HEK293 (cell line): ENCODE data around the gene MYH16.
"Not testable (repeated sequence)": the region's sequence is repeated elsewhere in the genome, so short reads cannot be mapped to it uniquely, and the experiment has no call there.

Source experiments
- CTCF ChIA-PET: fragments of 350-600 bp; formaldehyde crosslinking; extraction: SDS; loops from one replicate; lab custom pipeline; 2021; ENCODE audit warnings: antibody characterized with exemption; lab: Yijun Ruan, JAX
- POLR2A ChIA-PET: fragments of 300-600 bp; formaldehyde crosslinking; extraction: SDS; loops from one replicate; lab custom pipeline; 2020; ENCODE audit warnings: antibody characterized with exemption, inconsistent platforms; lab: Yijun Ruan, JAX
- H3K27ac ChIP-seq: fragments of 200-500 bp; sonication (Bioruptor generic); 2 replicates; pipeline ENCODE4 v1.5.1; 2014; ENCODE audit warnings: low read depth, low read length, control low read depth, inconsistent platforms; ENCODE audit errors: extremely low read depth
- H3K36me3 ChIP-seq, 2 experiments: fragments of 200-500 bp in 1 of 2; sonication (Bioruptor generic) in 1 of 2; 1 replicate in 1 of 2; 2 replicates in 1 of 2; pipeline ENCODE4 v1.5.1; 2014 to 2017; ENCODE audit warnings: inconsistent platforms in 2 of 2, low read length in 2 of 2; ENCODE audit not compliant: control insufficient read depth in 2 of 2, insufficient read depth in 1 of 2
- H3K4me1 ChIP-seq: fragments of 200-500 bp; sonication (Bioruptor generic); 2 replicates; pipeline ENCODE4 v1.5.1; 2014; ENCODE audit warnings: mild to moderate bottlenecking, low read length, inconsistent platforms; ENCODE audit not compliant: control insufficient read depth, insufficient read depth
- H3K4me3 ChIP-seq: 2 replicates; pipeline ENCODE4 v1.5.1; 2011; ENCODE audit warnings: low read depth, mild to moderate bottlenecking, control low read depth, low read length, moderate library complexity
- H3K9me3 ChIP-seq: fragments of 200-500 bp; sonication (Bioruptor generic); 2 replicates; pipeline ENCODE4 v1.5.1; 2014; ENCODE audit warnings: low read depth, low read length, inconsistent platforms; ENCODE audit not compliant: control insufficient read depth, insufficient read depth
- GFI1B ChIP-seq: fragments of 450-650 bp; formaldehyde crosslinking; IDR thresholded peaks from 2 replicates; pipeline ENCODE4 v1.5.1; 2016; ENCODE audit warnings: missing biosample characterization, missing genetic modification characterization
- IKZF3 ChIP-seq: fragments of 450-650 bp; IDR thresholded peaks from 2 replicates; pipeline ENCODE4 v1.5.0; 2018; ENCODE audit warnings: missing biosample characterization, mild to moderate bottlenecking, missing genetic modification characterization, moderate library complexity
- INSM2 ChIP-seq: fragments of 450-650 bp; formaldehyde crosslinking; IDR thresholded peaks from 2 replicates; pipeline ENCODE4 v1.5.1; 2016; ENCODE audit warnings: missing biosample characterization, missing genetic modification characterization
- KLF7 ChIP-seq: fragments of 450-650 bp; formaldehyde crosslinking; IDR thresholded peaks from 2 replicates; pipeline ENCODE4 v1.5.1; 2016; ENCODE audit warnings: missing biosample characterization, missing genetic modification characterization, borderline replicate concordance
- ZNF121 ChIP-seq: fragments of 450-650 bp; formaldehyde crosslinking; IDR thresholded peaks from 2 replicates; pipeline ENCODE4 v1.5.1; 2016; ENCODE audit warnings: missing biosample characterization, missing genetic modification characterization
- ZNF175 ChIP-seq: fragments of 450-650 bp; formaldehyde crosslinking; IDR thresholded peaks from 2 replicates; pipeline ENCODE4 v1.5.1; 2016; ENCODE audit warnings: missing biosample characterization, missing genetic modification characterization
- ZNF311 ChIP-seq: fragments of 450-650 bp; formaldehyde crosslinking; IDR thresholded peaks from 2 replicates; pipeline ENCODE4 v1.5.1; 2017; ENCODE audit warnings: missing biosample characterization, missing genetic modification characterization, borderline replicate concordance
- ZNF335 ChIP-seq: fragments of 450-650 bp; formaldehyde crosslinking; conservative IDR thresholded peaks from 2 replicates; pipeline ENCODE4 v1.5.1; 2016; ENCODE audit warnings: missing biosample characterization, missing genetic modification characterization
- ZNF354C ChIP-seq: fragments of 450-650 bp; formaldehyde crosslinking; IDR thresholded peaks from 2 replicates; pipeline ENCODE4 v1.5.1; 2016; ENCODE audit warnings: missing biosample characterization, missing genetic modification characterization, low read depth, borderline replicate concordance
- ZNF488 ChIP-seq: fragments of 450-650 bp; formaldehyde crosslinking; IDR thresholded peaks from 2 replicates; pipeline ENCODE4 v1.5.1; 2016; ENCODE audit warnings: missing biosample characterization, missing genetic modification characterization
- ZNF558 ChIP-seq: fragments of 450-650 bp; formaldehyde crosslinking; IDR thresholded peaks from 2 replicates; pipeline ENCODE4 v1.5.1; 2016; ENCODE audit warnings: missing biosample characterization, missing genetic modification characterization
- ZNF560 ChIP-seq: fragments of 450-650 bp; formaldehyde crosslinking; IDR thresholded peaks from 2 replicates; pipeline ENCODE4 v1.5.1; 2017; ENCODE audit warnings: missing biosample characterization, missing genetic modification characterization, borderline replicate concordance
- ZNF704 ChIP-seq: fragments of 450-650 bp; formaldehyde crosslinking; IDR thresholded peaks from 2 replicates; pipeline ENCODE4 v1.5.1; 2016; ENCODE audit warnings: missing biosample characterization, missing genetic modification characterization
- ZNF785 ChIP-seq: fragments of 450-650 bp; formaldehyde crosslinking; IDR thresholded peaks from 2 replicates; pipeline ENCODE4 v1.5.1; 2016; ENCODE audit warnings: missing biosample characterization, missing genetic modification characterization
- TF ChIP-seq, protein P1 (sequence below): fragments of 450-650 bp; formaldehyde crosslinking; IDR thresholded peaks from 2 replicates; pipeline ENCODE4 v1.5.1; 2016; ENCODE audit warnings: missing biosample characterization, missing genetic modification characterization, low read depth
- TF ChIP-seq, protein P2 (sequence below): fragments of 450-650 bp; formaldehyde crosslinking; IDR thresholded peaks from 2 replicates; pipeline ENCODE4 v1.5.1; 2016; ENCODE audit warnings: missing biosample characterization, missing genetic modification characterization
- TF ChIP-seq, protein P3 (sequence below): fragments of 450-650 bp; formaldehyde crosslinking; IDR thresholded peaks from 2 replicates; pipeline ENCODE4 v1.5.1; 2017; ENCODE audit warnings: missing biosample characterization, missing genetic modification characterization
- TF ChIP-seq, protein P4 (sequence below): fragments of 450-650 bp; formaldehyde crosslinking; IDR thresholded peaks from 2 replicates; pipeline ENCODE4 v1.5.1; 2016; ENCODE audit warnings: missing biosample characterization, missing genetic modification characterization
- TF ChIP-seq, protein P5 (sequence below): fragments of 450-650 bp; formaldehyde crosslinking; IDR thresholded peaks from 2 replicates; pipeline ENCODE4 v1.5.1; 2017; ENCODE audit warnings: missing biosample characterization, missing genetic modification characterization

Gene MYH16

DNA sequence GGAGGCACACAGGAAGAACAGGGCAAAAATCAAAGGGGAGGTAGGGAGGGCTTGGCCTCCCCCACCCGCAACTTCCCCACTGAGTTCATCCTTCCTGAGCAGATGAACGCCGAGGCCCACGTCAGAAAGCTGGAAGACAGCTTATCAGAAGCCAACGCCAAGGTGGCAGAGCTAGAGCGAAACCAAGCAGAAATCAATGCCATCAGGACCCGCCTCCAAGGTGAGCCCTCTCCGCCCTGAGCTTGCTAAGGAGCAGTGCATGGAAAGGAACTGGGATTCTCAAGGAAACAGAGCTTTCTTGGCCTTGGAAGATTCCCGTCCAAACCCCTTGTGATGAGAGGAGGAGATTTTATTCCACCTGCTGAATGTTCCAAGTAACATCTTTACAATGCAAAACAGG is 16.5 kb downstream of the MYH16 start (continued):
- TF ChIP-seq, protein P1, sequence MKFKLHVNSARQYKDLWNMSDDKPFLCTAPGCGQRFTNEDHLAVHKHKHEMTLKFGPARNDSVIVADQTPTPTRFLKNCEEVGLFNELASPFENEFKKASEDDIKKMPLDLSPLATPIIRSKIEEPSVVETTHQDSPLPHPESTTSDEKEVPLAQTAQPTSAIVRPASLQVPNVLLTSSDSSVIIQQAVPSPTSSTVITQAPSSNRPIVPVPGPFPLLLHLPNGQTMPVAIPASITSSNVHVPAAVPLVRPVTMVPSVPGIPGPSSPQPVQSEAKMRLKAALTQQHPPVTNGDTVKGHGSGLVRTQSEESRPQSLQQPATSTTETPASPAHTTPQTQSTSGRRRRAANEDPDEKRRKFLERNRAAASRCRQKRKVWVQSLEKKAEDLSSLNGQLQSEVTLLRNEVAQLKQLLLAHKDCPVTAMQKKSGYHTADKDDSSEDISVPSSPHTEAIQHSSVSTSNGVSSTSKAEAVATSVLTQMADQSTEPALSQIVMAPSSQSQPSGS (tag by site-specific recombination) = no peak
- TF ChIP-seq ZNF560 (tag by site-specific recombination) (no peak), ZNF175 (tag by site-specific recombination) (no peak), KLF7 (no peak), ZNF311 (tag by site-specific recombination) (no peak), ZNF488 (tag by site-specific recombination) (no peak)
- TF ChIP-seq, protein P2, sequence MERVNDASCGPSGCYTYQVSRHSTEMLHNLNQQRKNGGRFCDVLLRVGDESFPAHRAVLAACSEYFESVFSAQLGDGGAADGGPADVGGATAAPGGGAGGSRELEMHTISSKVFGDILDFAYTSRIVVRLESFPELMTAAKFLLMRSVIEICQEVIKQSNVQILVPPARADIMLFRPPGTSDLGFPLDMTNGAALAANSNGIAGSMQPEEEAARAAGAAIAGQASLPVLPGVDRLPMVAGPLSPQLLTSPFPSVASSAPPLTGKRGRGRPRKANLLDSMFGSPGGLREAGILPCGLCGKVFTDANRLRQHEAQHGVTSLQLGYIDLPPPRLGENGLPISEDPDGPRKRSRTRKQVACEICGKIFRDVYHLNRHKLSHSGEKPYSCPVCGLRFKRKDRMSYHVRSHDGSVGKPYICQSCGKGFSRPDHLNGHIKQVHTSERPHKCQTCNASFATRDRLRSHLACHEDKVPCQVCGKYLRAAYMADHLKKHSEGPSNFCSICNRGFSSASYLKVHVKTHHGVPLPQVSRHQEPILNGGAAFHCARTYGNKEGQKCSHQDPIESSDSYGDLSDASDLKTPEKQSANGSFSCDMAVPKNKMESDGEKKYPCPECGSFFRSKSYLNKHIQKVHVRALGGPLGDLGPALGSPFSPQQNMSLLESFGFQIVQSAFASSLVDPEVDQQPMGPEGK (tag by site-specific recombination) = no peak
- TF ChIP-seq, protein P3, sequence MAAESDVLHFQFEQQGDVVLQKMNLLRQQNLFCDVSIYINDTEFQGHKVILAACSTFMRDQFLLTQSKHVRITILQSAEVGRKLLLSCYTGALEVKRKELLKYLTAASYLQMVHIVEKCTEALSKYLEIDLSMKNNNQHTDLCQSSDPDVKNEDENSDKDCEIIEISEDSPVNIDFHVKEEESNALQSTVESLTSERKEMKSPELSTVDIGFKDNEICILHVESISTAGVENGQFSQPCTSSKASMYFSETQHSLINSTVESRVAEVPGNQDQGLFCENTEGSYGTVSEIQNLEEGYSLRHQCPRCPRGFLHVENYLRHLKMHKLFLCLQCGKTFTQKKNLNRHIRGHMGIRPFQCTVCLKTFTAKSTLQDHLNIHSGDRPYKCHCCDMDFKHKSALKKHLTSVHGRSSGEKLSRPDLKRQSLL (tag by site-specific recombination) = no peak

DNA sequence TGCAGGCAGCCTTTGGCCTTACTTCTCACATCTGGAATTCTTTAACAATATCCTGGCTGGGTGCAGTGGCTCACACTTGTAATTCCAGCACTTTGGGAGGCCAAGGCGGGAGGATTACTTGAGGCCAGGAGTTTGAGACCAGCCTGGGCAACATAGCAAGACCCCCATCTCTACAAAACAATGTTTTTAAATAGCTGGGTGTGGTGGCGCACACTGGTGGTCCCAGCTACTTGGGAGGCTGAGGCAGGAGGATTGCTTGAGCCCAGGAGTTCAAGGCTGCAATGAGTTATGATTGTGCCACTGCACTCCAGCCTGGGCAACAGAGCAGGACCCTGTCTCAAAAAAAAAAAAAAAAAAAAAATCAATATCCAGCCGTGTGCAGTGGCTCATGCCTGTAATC is 17.5 kb downstream of the MYH16 start:
- H3K27ac ChIP-seq, H3K4me3 ChIP-seq, H3K4me1 ChIP-seq, H3K9me3 ChIP-seq, CTCF ChIA-PET, H3K36me3 ChIP-seq, POLR2A ChIA-PET: not testable (repeated sequence)
- TF ChIP-seq ZNF121 (tag by site-specific recombination) = peak; percentile 56; the same call in 1 of the 2 replicates

DNA sequence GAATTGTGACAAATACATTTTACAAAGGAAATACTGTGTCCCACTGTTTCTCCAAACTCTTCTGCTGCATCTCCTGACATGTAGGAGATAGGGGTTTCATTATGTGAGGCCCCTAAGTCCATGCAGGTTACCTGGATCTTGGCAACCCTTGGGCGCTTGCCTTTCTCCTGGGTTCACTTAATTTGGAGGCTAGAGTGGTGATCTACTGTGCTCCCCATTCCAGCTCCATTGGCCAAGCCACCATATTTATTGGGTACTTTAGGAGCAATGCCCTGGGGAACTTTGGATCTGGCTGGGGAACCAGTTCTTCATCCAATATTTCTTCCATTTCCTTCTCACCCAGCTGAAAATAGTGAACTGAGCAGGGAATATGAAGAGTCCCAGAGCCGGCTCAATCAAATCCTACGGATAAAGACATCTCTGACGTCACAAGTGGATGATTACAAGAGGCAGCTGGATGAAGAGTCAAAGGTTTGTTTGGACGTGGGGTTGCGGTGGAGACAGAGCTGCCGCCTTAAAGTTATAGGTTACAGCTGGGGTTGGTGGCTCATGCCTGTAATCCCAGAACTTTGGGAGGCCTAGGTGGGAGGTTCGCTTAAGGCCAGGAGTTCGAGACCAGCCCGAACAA is 18.5 kb downstream of the MYH16 start:
- Histone ChIP-seq H3K4me3 (no peak overlapping the region), H3K36me3 (no peaks in the 10 kb centered on the region), H3K9me3 (no peaks in the 10 kb centered on the region), H3K27ac (no peak overlapping the region), H3K4me1 (no peaks in the 10 kb centered on the region)
- POLR2A ChIA-PET = no interaction called here
- CTCF ChIA-PET = interaction anchor here (2.3 kb wide), 1 partner anchor 22 kb away, joined by 10 read pairs; no protein-coding TSS in a partner anchor
- no peak for TF ChIP-seq IKZF3 (tag by site-specific recombination)
- no peak for TF ChIP-seq GFI1B (tag by site-specific recombination)
- TF ChIP-seq ZNF785 (tag by site-specific recombination) = no peak
- TF ChIP-seq, protein P4, sequence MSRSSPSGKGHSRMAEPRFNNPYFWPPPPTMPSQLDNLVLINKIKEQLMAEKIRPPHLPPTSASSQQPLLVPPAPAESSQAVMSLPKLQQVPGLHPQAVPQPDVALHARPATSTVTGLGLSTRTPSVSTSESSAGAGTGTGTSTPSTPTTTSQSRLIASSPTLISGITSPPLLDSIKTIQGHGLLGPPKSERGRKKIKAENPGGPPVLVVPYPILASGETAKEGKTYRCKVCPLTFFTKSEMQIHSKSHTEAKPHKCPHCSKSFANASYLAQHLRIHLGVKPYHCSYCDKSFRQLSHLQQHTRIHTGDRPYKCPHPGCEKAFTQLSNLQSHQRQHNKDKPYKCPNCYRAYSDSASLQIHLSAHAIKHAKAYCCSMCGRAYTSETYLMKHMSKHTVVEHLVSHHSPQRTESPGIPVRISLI (tag by site-specific recombination) = no peak
- TF ChIP-seq, protein P5, sequence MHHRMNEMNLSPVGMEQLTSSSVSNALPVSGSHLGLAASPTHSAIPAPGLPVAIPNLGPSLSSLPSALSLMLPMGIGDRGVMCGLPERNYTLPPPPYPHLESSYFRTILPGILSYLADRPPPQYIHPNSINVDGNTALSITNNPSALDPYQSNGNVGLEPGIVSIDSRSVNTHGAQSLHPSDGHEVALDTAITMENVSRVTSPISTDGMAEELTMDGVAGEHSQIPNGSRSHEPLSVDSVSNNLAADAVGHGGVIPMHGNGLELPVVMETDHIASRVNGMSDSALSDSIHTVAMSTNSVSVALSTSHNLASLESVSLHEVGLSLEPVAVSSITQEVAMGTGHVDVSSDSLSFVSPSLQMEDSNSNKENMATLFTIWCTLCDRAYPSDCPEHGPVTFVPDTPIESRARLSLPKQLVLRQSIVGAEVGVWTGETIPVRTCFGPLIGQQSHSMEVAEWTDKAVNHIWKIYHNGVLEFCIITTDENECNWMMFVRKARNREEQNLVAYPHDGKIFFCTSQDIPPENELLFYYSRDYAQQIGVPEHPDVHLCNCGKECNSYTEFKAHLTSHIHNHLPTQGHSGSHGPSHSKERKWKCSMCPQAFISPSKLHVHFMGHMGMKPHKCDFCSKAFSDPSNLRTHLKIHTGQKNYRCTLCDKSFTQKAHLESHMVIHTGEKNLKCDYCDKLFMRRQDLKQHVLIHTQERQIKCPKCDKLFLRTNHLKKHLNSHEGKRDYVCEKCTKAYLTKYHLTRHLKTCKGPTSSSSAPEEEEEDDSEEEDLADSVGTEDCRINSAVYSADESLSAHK = no peak
- no peak for TF ChIP-seq ZNF558 (tag by site-specific recombination)
- no peak for TF ChIP-seq ZNF335 (tag by site-specific recombination)
- TF ChIP-seq ZNF354C (tag by site-specific recombination) = no peak
- no peak for TF ChIP-seq ZNF704 (tag by site-specific recombination)
- no peak for TF ChIP-seq ZNF488 (tag by site-specific recombination)
- TF ChIP-seq INSM2 (tag by site-specific recombination) = no peak
